Measurements from ENCODE around the gene SLC5A12. TPM values are rescaled to one million over a fixed set of nuclear protein-coding genes. Genes with fewer than 3 reads are reported as not detected.

Gene SLC5A12, protein sequence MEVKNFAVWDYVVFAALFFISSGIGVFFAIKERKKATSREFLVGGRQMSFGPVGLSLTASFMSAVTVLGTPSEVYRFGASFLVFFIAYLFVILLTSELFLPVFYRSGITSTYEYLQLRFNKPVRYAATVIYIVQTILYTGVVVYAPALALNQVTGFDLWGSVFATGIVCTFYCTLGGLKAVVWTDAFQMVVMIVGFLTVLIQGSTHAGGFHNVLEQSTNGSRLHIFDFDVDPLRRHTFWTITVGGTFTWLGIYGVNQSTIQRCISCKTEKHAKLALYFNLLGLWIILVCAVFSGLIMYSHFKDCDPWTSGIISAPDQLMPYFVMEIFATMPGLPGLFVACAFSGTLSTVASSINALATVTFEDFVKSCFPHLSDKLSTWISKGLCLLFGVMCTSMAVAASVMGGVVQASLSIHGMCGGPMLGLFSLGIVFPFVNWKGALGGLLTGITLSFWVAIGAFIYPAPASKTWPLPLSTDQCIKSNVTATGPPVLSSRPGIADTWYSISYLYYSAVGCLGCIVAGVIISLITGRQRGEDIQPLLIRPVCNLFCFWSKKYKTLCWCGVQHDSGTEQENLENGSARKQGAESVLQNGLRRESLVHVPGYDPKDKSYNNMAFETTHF
- total RNA-seq = not detected in 2 replicates

GRCh38 chr11:26721948-26722475, at the start of gene SLC5A12:
TSS of gene SLC5A12 (minus strand) at chr11:26722060. CDS start at chr11:26721714, 346 bp downstream.

Other genes with a start within 250 kb of the SLC5A12 start
- not detected in 2 replicates for gene MUC15, start 149.8 kb downstream of the SLC5A12 start, total RNA-seq